ENCODE measurements around the gene KCP. TPM values are rescaled to one million over a fixed set of nuclear protein-coding genes. Genes with fewer than 3 reads are reported as not detected.

KCP gene
- polyA plus RNA-seq, 1 donor (not counting 4 experiments of a cell fraction or from before 2014, with no cell fraction given): not detected

DNA sequence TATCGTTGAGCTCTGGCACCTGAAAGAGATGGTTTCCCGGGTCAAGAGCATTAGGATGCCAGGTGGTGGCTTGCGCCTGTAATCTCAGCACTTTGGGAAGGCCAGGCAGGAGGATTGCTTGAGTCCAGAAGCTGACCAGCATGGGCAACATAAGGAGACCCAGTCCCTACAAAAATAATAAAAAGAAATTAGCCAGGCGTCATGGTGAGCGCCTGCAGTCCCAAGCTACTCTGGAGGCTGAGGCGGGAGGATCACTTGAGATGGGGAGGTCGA is 6.1 kb upstream of the KCP start:
- Histone ChIP-seq H2AFZ (ENCODE audit: control insufficient read depth, low read length) (no peak overlapping the region), H3K9ac (ENCODE audit: control insufficient read depth, extremely low read depth, insufficient read depth, low read length) (no peak overlapping the region), H3K9me1 (ENCODE audit: control insufficient read depth, extremely low read depth, insufficient read depth, low read length) (no peaks in the 10 kb centered on the region), H3K27ac (ENCODE audit: control insufficient read depth, insufficient read depth, low read length) (no peak overlapping the region), H3K79me2 (ENCODE audit: control insufficient read depth, insufficient read depth, low read length) (no peaks in the 10 kb centered on the region), H4K20me1 (ENCODE audit: control insufficient read depth, extremely low read depth, insufficient read depth, low read length) (no peaks in the 10 kb centered on the region), H3K4me1 (ENCODE audit: control insufficient read depth, extremely low read depth, insufficient read depth, low read length) (no peaks in the 10 kb centered on the region), H3K36me3 (ENCODE audit: control insufficient read depth in 2 of 2, extremely low read depth in 1 of 2, insufficient read depth in 2 of 2, low read length in 2 of 2) (no peaks in the 10 kb centered on the region), H3K4me3 (ENCODE audit: control insufficient read depth in 2 of 3, extremely low read depth in 1 of 3, insufficient read depth in 2 of 3, low read depth in 1 of 3, low read length in 3 of 3) (no peak overlapping the region), H3K4me2 (ENCODE audit: control insufficient read depth, extremely low read depth, insufficient read depth, low read depth, low read length) (no peak overlapping the region), H3K9me3 (ENCODE audit: control insufficient read depth, low read depth, low read length) (no peaks in the 10 kb centered on the region), H3K27me3 (ENCODE audit: control insufficient read depth, extremely low read depth, insufficient read depth, low read length) (peaks cover 60% of the 10 kb centered on the region)
- FAIRE-seq (no peak), DNase-seq (ENCODE audit: low read depth, low spot score) (no peak)
- TF ChIP-seq, protein P1, sequence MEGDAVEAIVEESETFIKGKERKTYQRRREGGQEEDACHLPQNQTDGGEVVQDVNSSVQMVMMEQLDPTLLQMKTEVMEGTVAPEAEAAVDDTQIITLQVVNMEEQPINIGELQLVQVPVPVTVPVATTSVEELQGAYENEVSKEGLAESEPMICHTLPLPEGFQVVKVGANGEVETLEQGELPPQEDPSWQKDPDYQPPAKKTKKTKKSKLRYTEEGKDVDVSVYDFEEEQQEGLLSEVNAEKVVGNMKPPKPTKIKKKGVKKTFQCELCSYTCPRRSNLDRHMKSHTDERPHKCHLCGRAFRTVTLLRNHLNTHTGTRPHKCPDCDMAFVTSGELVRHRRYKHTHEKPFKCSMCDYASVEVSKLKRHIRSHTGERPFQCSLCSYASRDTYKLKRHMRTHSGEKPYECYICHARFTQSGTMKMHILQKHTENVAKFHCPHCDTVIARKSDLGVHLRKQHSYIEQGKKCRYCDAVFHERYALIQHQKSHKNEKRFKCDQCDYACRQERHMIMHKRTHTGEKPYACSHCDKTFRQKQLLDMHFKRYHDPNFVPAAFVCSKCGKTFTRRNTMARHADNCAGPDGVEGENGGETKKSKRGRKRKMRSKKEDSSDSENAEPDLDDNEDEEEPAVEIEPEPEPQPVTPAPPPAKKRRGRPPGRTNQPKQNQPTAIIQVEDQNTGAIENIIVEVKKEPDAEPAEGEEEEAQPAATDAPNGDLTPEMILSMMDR (optimal IDR thresholded peaks at IDR 0.05 in 1 of 3, IDR thresholded peaks at IDR 0.05 in 1 of 3, conservative IDR thresholded peaks at IDR 0.05 in 1 of 3; ENCODE audit: extremely low read depth in 1 of 3, insufficient read depth in 2 of 3, low read length in 3 of 3): no peak
- TF ChIP-seq EZH2 (IDR thresholded peaks at IDR 0.05; ENCODE audit: low read length): no peak
- dilution Hi-C loops (cut with MboI; ENCODE audit: extremely low pct_ligation_motif_present, low sequenced_read_pairs): no loop called here

DNA sequence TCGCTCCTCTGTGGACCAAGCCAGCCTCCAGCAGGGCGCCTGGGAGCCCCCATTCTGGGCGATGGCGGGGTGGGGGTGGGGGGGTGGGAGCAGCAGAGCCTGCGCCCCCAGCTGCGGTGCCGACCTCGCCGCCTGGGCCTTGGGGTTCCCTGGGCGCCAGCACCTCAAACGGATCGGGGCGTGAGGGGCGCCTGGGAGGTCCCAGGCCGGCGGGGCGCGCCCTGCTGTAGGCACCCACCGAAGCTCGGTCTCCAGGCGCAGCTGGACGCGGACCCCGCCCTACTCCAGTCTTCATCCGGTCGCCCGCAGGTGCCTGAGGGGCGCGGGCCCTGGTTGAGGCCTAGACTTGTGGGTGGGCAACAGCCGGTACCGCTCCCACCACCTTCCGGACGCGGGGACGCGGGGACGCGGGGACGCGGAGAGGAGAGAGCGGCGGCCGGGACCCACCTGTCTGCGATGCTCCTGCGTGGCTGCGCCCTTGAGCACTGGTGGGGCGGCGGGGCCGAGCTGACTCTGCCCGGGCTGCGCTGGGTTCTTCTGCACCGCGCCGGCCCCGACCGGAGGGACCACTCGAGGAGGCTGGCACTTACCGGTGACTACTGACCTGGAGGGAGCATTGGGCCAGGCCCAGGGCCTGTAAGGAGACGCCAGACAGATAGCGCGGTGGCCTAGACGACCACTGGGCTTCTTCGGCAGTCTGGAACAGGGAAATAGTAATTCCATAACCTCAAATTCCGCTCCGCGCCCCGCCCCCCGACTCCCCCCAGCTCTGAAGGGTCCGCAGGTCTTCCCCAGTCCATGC is 5.5 kb upstream of the KCP start:
- dilution Hi-C loops (cut with MboI; ENCODE audit: extremely low pct_ligation_motif_present, low sequenced_read_pairs): no loop called here
- Histone ChIP-seq H3K4me2 (ENCODE audit: control insufficient read depth, extremely low read depth, insufficient read depth, low read depth, low read length) (no peak overlapping the region), H3K36me3 (ENCODE audit: control insufficient read depth in 2 of 2, extremely low read depth in 1 of 2, insufficient read depth in 2 of 2, low read length in 2 of 2) (no peaks in the 10 kb centered on the region), H3K27me3 (ENCODE audit: control insufficient read depth, extremely low read depth, insufficient read depth, low read length) (peaks cover 62% of the 10 kb centered on the region), H3K9ac (ENCODE audit: control insufficient read depth, extremely low read depth, insufficient read depth, low read length) (no peak overlapping the region), H3K9me1 (ENCODE audit: control insufficient read depth, extremely low read depth, insufficient read depth, low read length) (no peaks in the 10 kb centered on the region), H3K79me2 (ENCODE audit: control insufficient read depth, insufficient read depth, low read length) (no peaks in the 10 kb centered on the region), H3K9me3 (ENCODE audit: control insufficient read depth, low read depth, low read length) (no peaks in the 10 kb centered on the region), H4K20me1 (ENCODE audit: control insufficient read depth, extremely low read depth, insufficient read depth, low read length) (no peaks in the 10 kb centered on the region), H3K27ac (ENCODE audit: control insufficient read depth, insufficient read depth, low read length) (no peak overlapping the region), H3K4me1 (ENCODE audit: control insufficient read depth, extremely low read depth, insufficient read depth, low read length) (no peaks in the 10 kb centered on the region), H3K4me3 (ENCODE audit: control insufficient read depth in 2 of 3, extremely low read depth in 1 of 3, insufficient read depth in 2 of 3, low read depth in 1 of 3, low read length in 3 of 3) (no peak overlapping the region), H2AFZ (ENCODE audit: control insufficient read depth, low read length) (no peak overlapping the region)
- TF ChIP-seq, protein P1 (optimal IDR thresholded peaks at IDR 0.05 in 1 of 3, IDR thresholded peaks at IDR 0.05 in 1 of 3, conservative IDR thresholded peaks at IDR 0.05 in 1 of 3; ENCODE audit: extremely low read depth in 1 of 3, insufficient read depth in 2 of 3, low read length in 3 of 3): no peak
- TF ChIP-seq EZH2 (IDR thresholded peaks at IDR 0.05; ENCODE audit: low read length): no peak
- FAIRE-seq: no peak
- DNase-seq (ENCODE audit: low read depth, low spot score): no peak

Measured in keratinocyte (primary cell).